Epithelial cell of prostate (primary cell): ENCODE results near the gene SMG7.

Experiments
- DNase-seq: peaks from one replicate; pipeline ENCODE4 v3.0.0-alpha.2; 2011; ENCODE audit warnings: low read depth, low spot score
- H3K27ac ChIP-seq: fragments of 450-650 bp; 2 replicates; pipeline ENCODE4 v1.5.1; 2017; ENCODE audit warnings: mild to moderate bottlenecking

The SMG7 gene

GRCh38 chr1:183552441-183552840 lies 80.1 kb downstream of the SMG7 start:
- DNase-seq, result no peak
- no peak overlapping the region for H3K27ac ChIP-seq

- no peak for DNase-seq
- H3K27ac ChIP-seq, result no peak overlapping the region
Observed at GRCh38 chr1:183552891-183553290, 80.6 kb downstream of the SMG7 start.

GRCh38 chr1:183553331-183553730 lies 81.0 kb downstream of the SMG7 start:
- no peak for DNase-seq
- H3K27ac ChIP-seq, result no peak overlapping the region

GRCh38 chr1:183553764-183554163 lies 81.5 kb downstream of the SMG7 start:
- no peak overlapping the region for H3K27ac ChIP-seq
- no peak for DNase-seq

- DNase-seq, result no peak
- no peak overlapping the region for H3K27ac ChIP-seq
Observed at GRCh38 chr1:183554577-183554976, 82.3 kb downstream of the SMG7 start.

GRCh38 chr1:183559061-183559460 lies 86.8 kb downstream of the SMG7 start:
- DNase-seq, result no peak
- no peak overlapping the region for H3K27ac ChIP-seq

GRCh38 chr1:183562701-183563100 lies 90.4 kb downstream of the SMG7 start:
- no peak overlapping the region for H3K27ac ChIP-seq

GRCh38 chr1:183565261-183565660 lies 93.0 kb downstream of the SMG7 start:
- H3K27ac ChIP-seq, result no peak overlapping the region

More at GRCh38 chr1:183562701-183563100, 90.4 kb downstream of the SMG7 start:
- no peak for DNase-seq

GRCh38 chr1:183566026-183566425 lies 93.7 kb downstream of the SMG7 start:
- DNase-seq, result no peak
- H3K27ac ChIP-seq, result no peak overlapping the region

More at GRCh38 chr1:183565261-183565660, 93.0 kb downstream of the SMG7 start:
- no peak for DNase-seq

GRCh38 chr1:183567584-183567983 lies 95.3 kb downstream of the SMG7 start:
- peak overlapping the region; percentile 82 for H3K27ac ChIP-seq
- DNase-seq, result peak; percentile 48

- H3K27ac ChIP-seq, result peak overlapping the region; percentile 82
- DNase-seq, result no peak
Observed at GRCh38 chr1:183568176-183569021, 96.1 kb downstream of the SMG7 start.

GRCh38 chr1:183569141-183569540 lies 96.8 kb downstream of the SMG7 start:
- H3K27ac ChIP-seq, result peak overlapping the region; percentile 82
- DNase-seq, result peak; percentile 41

GRCh38 chr1:183569801-183570200 lies 97.5 kb downstream of the SMG7 start:
- peak overlapping the region; percentile 82 for H3K27ac ChIP-seq

GRCh38 chr1:183570451-183570850 lies 98.2 kb downstream of the SMG7 start:
- peak overlapping the region; percentile 82 for H3K27ac ChIP-seq
- DNase-seq, result no peak

More at GRCh38 chr1:183569801-183570200, 97.5 kb downstream of the SMG7 start:
- no peak for DNase-seq

- H3K27ac ChIP-seq, result no peak overlapping the region
- DNase-seq, result no peak
Observed at GRCh38 chr1:183571678-183572268, 99.5 kb downstream of the SMG7 start.

- H3K27ac ChIP-seq, result no peak overlapping the region
Observed at GRCh38 chr1:183572721-183573120, 100.4 kb downstream of the SMG7 start.

GRCh38 chr1:183575606-183576005 lies 103.3 kb downstream of the SMG7 start:
- H3K27ac ChIP-seq, result no peak overlapping the region
- no peak for DNase-seq

More at GRCh38 chr1:183572721-183573120, 100.4 kb downstream of the SMG7 start:
- no peak for DNase-seq

GRCh38 chr1:183576537-183576936 lies 104.2 kb downstream of the SMG7 start:
- H3K27ac ChIP-seq, result no peak overlapping the region
- DNase-seq, result no peak

- no peak for DNase-seq
- H3K27ac ChIP-seq, result no peak overlapping the region
Observed at GRCh38 chr1:183577897-183578465, 105.7 kb downstream of the SMG7 start.

- H3K27ac ChIP-seq, result no peak overlapping the region
- no peak for DNase-seq
Observed at GRCh38 chr1:183578856-183579255, 106.6 kb downstream of the SMG7 start.

- H3K27ac ChIP-seq, result no peak overlapping the region
- no peak for DNase-seq
Observed at GRCh38 chr1:183580281-183580682, 108.0 kb downstream of the SMG7 start.
